Measurements from ENCODE around the gene INVS.

DNA sequence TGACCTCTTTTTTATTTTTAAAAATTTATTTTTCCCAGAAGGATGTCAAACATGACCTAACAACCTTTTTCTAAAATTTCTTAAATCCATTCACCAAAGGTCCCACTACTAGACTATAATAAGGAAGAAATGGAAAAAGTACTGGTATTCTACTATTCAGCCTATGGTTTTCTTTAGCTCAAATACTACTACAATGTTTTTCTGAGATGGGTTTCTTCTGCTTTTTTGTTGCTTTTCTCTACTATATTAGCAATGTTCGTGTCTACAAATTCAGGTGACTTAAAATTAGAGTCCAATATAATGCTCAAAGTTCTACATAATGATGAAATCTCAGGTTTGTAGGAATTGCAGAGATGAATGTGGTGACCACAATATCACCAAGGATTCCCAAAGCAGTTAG is 8.2 kb upstream of the INVS start:
- TF ChIP-seq, protein P1, sequence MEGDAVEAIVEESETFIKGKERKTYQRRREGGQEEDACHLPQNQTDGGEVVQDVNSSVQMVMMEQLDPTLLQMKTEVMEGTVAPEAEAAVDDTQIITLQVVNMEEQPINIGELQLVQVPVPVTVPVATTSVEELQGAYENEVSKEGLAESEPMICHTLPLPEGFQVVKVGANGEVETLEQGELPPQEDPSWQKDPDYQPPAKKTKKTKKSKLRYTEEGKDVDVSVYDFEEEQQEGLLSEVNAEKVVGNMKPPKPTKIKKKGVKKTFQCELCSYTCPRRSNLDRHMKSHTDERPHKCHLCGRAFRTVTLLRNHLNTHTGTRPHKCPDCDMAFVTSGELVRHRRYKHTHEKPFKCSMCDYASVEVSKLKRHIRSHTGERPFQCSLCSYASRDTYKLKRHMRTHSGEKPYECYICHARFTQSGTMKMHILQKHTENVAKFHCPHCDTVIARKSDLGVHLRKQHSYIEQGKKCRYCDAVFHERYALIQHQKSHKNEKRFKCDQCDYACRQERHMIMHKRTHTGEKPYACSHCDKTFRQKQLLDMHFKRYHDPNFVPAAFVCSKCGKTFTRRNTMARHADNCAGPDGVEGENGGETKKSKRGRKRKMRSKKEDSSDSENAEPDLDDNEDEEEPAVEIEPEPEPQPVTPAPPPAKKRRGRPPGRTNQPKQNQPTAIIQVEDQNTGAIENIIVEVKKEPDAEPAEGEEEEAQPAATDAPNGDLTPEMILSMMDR (IDR thresholded peaks at IDR 0.05; ENCODE audit: low read depth, low read length, poor library complexity, severe bottlenecking), result no peak
- TF ChIP-seq EZH2phosphoT487 (IDR thresholded peaks at IDR 0.05; ENCODE audit: borderline replicate concordance, low read length), result no peak
